Osteoblast (primary cell): ENCODE data around the gene FOSB. TPM values are rescaled to one million over a fixed set of nuclear protein-coding genes. Genes with fewer than 3 reads are reported as not detected.
A peak's percentile ranks its signal among the peaks of the same experiment; 100 is the strongest.

Experiments
- DNase-seq: peaks from one replicate; pipeline ENCODE4 v3.0.0; 2011; ENCODE audit warnings: low spot score, mixed read lengths; ENCODE audit not compliant: insufficient read length; ENCODE audit errors: missing footprints
- H2AFZ ChIP-seq: 2 replicates; pipeline ENCODE4 v1.6.0; 2011; ENCODE audit warnings: mild to moderate bottlenecking, low read length
- H3K27ac ChIP-seq: 2 replicates; pipeline ENCODE4 v1.5.1; 2011; ENCODE audit warnings: mild to moderate bottlenecking, low read depth, low read length, moderate library complexity
- H3K27me3 ChIP-seq: 2 replicates; pipeline ENCODE4 v1.6.0; 2012; ENCODE audit warnings: mild to moderate bottlenecking, control low read depth, inconsistent platforms, low read length, moderate library complexity; ENCODE audit not compliant: insufficient read depth
- H3K36me3 ChIP-seq: 2 replicates; pipeline ENCODE4 v1.5.1; 2011; ENCODE audit warnings: mild to moderate bottlenecking, low read length, control low read depth, moderate library complexity; ENCODE audit not compliant: insufficient read depth
- H3K4me1 ChIP-seq: 2 replicates; pipeline ENCODE4 v1.5.1; 2011; ENCODE audit warnings: mild to moderate bottlenecking, low read length, control low read depth, moderate library complexity; ENCODE audit not compliant: insufficient read depth
- H3K4me2 ChIP-seq: 2 replicates; pipeline ENCODE4 v1.6.0; 2011; ENCODE audit warnings: mild to moderate bottlenecking, low read length; ENCODE audit not compliant: insufficient read depth
- H3K4me3 ChIP-seq: fragments of 200-600 bp; sonication (generic); 3 replicates; pipeline ENCODE4 v1.5.1; 2012; ENCODE audit warnings: mild to moderate bottlenecking, low read length, inconsistent platforms; ENCODE audit not compliant: insufficient read depth
- H3K79me2 ChIP-seq: 2 replicates; pipeline ENCODE4 v1.6.0; 2012; ENCODE audit warnings: mild to moderate bottlenecking, low read length, control low read depth, inconsistent platforms; ENCODE audit not compliant: insufficient read depth
- H3K9me3 ChIP-seq: 2 replicates; pipeline ENCODE4 v1.5.1; 2011; ENCODE audit warnings: low read depth, low read length, control low read depth
- H4K20me1 ChIP-seq: 2 replicates; pipeline ENCODE4 v1.6.0; 2012; ENCODE audit warnings: mild to moderate bottlenecking, low read length, control low read depth; ENCODE audit not compliant: insufficient read depth
- CTCF ChIP-seq: IDR thresholded peaks from 2 replicates; pipeline ENCODE4 v1.5.1; 2011; ENCODE audit warnings: mild to moderate bottlenecking, low read depth, low read length, moderate library complexity; ENCODE audit errors: extremely low read depth
- total RNA-seq: library from RNA; depleted of rRNA; stranded (reverse); fragments of >200 nt; gene quantifications from 2 replicates; pipeline ENCODE4 v1.2.3, GENCODE V29; 2012

Gene FOSB
- total RNA-seq, 1 donor, result 3.3 TPM

- peak; percentile 99 for DNase-seq
- H3K9me3 ChIP-seq, result no peaks in the 10 kb centered on the region
- peak within 1 kb of the TSS; percentile 94 for H2AFZ ChIP-seq
- peak within 1 kb of the TSS; percentile 100 for H3K4me2 ChIP-seq
- no peaks in the 10 kb centered on the region for H3K27me3 ChIP-seq
- peak within 1 kb of the TSS; percentile 80 for H3K27ac ChIP-seq
- H3K79me2 ChIP-seq, result peaks cover 47% of the 10 kb centered on the region
- H3K36me3 ChIP-seq, result peaks cover 6% of the 10 kb centered on the region
- no peak for TF ChIP-seq CTCF
- H3K4me1 ChIP-seq, result peaks cover 20% of the 10 kb centered on the region
- H4K20me1 ChIP-seq, result peaks cover 25% of the 10 kb centered on the region
- H3K4me3 ChIP-seq, result peak within 1 kb of the TSS; percentile 90
Measured at GRCh38 chr19:45506989-45507871, 39.4 kb downstream of the FOSB start, which contains the start of gene VASP. Gene VASP, plus strand, starts transcription at chr19:45507479. Its CDS starts 293 bp downstream, at chr19:45507772.

GRCh38 chr19:45507872-45508416 is 40.1 kb downstream of the FOSB start:
- DNase-seq, result peak; percentile 92
- Histone ChIP-seq H3K4me1 (peaks cover 20% of the 10 kb centered on the region), H3K79me2 (peaks cover 54% of the 10 kb centered on the region), H3K27me3 (no peaks in the 10 kb centered on the region), H3K4me2 (peak overlapping the region; percentile 100), H3K27ac (peak overlapping the region; percentile 75), H3K9me3 (no peaks in the 10 kb centered on the region), H4K20me1 (peaks cover 28% of the 10 kb centered on the region), H2AFZ (peak overlapping the region; percentile 37), H3K4me3 (peak overlapping the region; percentile 90), H3K36me3 (peaks cover 6% of the 10 kb centered on the region)
- no peak for TF ChIP-seq CTCF

GRCh38 chr19:45508417-45508860 is 40.6 kb downstream of the FOSB start:
- Histone ChIP-seq H3K36me3 (peaks cover 6% of the 10 kb centered on the region), H3K27me3 (no peaks in the 10 kb centered on the region), H2AFZ (no peak overlapping the region), H3K4me3 (peak overlapping the region; percentile 90), H3K4me2 (peak overlapping the region; percentile 100), H4K20me1 (peaks cover 32% of the 10 kb centered on the region), H3K4me1 (peaks cover 20% of the 10 kb centered on the region), H3K9me3 (no peaks in the 10 kb centered on the region), H3K27ac (peak overlapping the region; percentile 75), H3K79me2 (peaks cover 59% of the 10 kb centered on the region)
- peak; percentile 85 for DNase-seq
- no peak for TF ChIP-seq CTCF
